Measurements from ENCODE around the gene PBOV1. TPM values are rescaled to one million over a fixed set of nuclear protein-coding genes. Genes with fewer than 3 reads are reported as not detected.

Gene PBOV1
- not detected for total RNA-seq (2021; ENCODE audit: unreplicated experiment)
- not detected in 2 replicates for polyA plus RNA-seq (2012)
- not detected for Bru-seq, nascent RNA
- BruChase-seq, experiment 1, labeled RNA remaining after a 6-hour chase = not detected
- not detected for BruChase-seq, experiment 2, labeled RNA remaining after a 2-hour chase
- long read RNA-seq = 0 reads

DNA sequence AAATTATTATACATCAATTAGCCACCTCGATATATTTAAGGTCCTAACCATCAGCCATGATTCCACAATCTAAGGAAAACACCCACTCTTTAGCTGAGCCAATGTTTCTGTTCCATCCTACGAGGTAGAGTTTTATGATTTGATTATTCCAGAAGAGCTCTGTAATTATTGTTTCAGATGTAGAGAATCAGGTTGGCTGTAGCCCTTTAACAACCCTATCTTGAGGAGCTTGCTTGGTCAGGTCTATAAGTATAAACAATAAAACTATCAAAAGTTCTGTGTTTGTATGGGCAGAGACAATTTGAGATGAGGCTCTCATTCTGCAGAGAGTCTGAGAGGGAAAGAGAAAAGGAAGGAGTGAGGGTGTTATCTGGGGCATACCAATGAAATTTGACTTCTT, at the start of gene PBOV1:
Gene PBOV1, minus strand, starts transcription at position 43 of the 400 bp plus-strand sequence. CDS start 96 bp downstream, outside the sequence.
- intact Hi-C loops (cut with micrococcal nuclease) = no loop called here
- Histone ChIP-seq H3K4me2 (ENCODE audit: low read length) (no peak within 1 kb of the TSS), H2AFZ (ENCODE audit: low read depth, low read length, poor library complexity, severe bottlenecking) (no peak within 1 kb of the TSS), H3K79me2 (ENCODE audit: insufficient read depth, low read length) (no peaks in the 10 kb centered on the region), H3K9ac (ENCODE audit: low read length) (no peak within 1 kb of the TSS), H3K27me3 (ENCODE audit: insufficient read depth, low read length) (no peaks in the 10 kb centered on the region), H3K4me1 (ENCODE audit: control insufficient read depth in 1 of 2, insufficient read depth in 2 of 2, low read length in 2 of 2) (no peaks in the 10 kb centered on the region), H3K36me3 (ENCODE audit: control insufficient read depth in 1 of 2, insufficient read depth in 2 of 2, low read length in 2 of 2) (no peaks in the 10 kb centered on the region), H3K9me3 (ENCODE audit: control insufficient read depth in 1 of 2, insufficient read depth in 1 of 2, low read depth in 1 of 2, low read length in 2 of 2) (no peaks in the 10 kb centered on the region), H4K20me1 (ENCODE audit: insufficient read depth) (no peaks in the 10 kb centered on the region), H3K9me2 (ENCODE audit: insufficient read depth) (no peaks in the 10 kb centered on the region), H3K27ac (ENCODE audit: low read depth, low read length) (no peak within 1 kb of the TSS), H3K4me3 (replicated peaks in 1 of 2; ENCODE audit: low read depth in 1 of 2, low read length in 2 of 2) (no peak within 1 kb of the TSS)
- ChIA-PET POLR2A (no interaction called here), CTCF (no interaction called here), RAD21 (ENCODE audit: low non-redundant PET in 1 of 2, low total read pairs in 2 of 2, uncharacterized antibody in 2 of 2, unreplicated experiment in 2 of 2) (no interaction called here)
- ATAC-seq (no peak), DNase-seq (ENCODE audit: low read depth, low spot score) (no peak)
- no TSS peak for BruUV-seq (replicated peaks)
- no peak for TF ChIP-seq EZH2 (IDR thresholded peaks at IDR 0.05)
- no peak for TF ChIP-seq JUND (IDR thresholded peaks at IDR 0.05)
- no peak for TF ChIP-seq CBX3 (IDR thresholded peaks at IDR 0.05; ENCODE audit: low read depth)
- no peak for TF ChIP-seq POLR2A (IDR thresholded peaks at IDR 0.05; ENCODE audit: borderline replicate concordance, extremely low read depth, insufficient read depth, insufficient read length)
- TF ChIP-seq YY1 (IDR thresholded peaks at IDR 0.05; ENCODE audit: extremely low read depth, insufficient replicate concordance, low read depth, low read length) = no peak
- no peak for TF ChIP-seq ELF1 (IDR thresholded peaks at IDR 0.05; ENCODE audit: borderline replicate concordance, low read depth)
- TF ChIP-seq SRF (IDR thresholded peaks at IDR 0.05; ENCODE audit: low read depth) = no peak
- TF ChIP-seq, protein P1, sequence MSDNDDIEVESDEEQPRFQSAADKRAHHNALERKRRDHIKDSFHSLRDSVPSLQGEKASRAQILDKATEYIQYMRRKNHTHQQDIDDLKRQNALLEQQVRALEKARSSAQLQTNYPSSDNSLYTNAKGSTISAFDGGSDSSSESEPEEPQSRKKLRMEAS (IDR thresholded peaks at IDR 0.05) = no peak
- no peak for TF ChIP-seq FOSL1 (IDR thresholded peaks at IDR 0.05; ENCODE audit: low read depth)
- TF ChIP-seq, protein P2, sequence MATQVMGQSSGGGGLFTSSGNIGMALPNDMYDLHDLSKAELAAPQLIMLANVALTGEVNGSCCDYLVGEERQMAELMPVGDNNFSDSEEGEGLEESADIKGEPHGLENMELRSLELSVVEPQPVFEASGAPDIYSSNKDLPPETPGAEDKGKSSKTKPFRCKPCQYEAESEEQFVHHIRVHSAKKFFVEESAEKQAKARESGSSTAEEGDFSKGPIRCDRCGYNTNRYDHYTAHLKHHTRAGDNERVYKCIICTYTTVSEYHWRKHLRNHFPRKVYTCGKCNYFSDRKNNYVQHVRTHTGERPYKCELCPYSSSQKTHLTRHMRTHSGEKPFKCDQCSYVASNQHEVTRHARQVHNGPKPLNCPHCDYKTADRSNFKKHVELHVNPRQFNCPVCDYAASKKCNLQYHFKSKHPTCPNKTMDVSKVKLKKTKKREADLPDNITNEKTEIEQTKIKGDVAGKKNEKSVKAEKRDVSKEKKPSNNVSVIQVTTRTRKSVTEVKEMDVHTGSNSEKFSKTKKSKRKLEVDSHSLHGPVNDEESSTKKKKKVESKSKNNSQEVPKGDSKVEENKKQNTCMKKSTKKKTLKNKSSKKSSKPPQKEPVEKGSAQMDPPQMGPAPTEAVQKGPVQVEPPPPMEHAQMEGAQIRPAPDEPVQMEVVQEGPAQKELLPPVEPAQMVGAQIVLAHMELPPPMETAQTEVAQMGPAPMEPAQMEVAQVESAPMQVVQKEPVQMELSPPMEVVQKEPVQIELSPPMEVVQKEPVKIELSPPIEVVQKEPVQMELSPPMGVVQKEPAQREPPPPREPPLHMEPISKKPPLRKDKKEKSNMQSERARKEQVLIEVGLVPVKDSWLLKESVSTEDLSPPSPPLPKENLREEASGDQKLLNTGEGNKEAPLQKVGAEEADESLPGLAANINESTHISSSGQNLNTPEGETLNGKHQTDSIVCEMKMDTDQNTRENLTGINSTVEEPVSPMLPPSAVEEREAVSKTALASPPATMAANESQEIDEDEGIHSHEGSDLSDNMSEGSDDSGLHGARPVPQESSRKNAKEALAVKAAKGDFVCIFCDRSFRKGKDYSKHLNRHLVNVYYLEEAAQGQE (IDR thresholded peaks at IDR 0.05; ENCODE audit: low read depth) = no peak
- TF ChIP-seq CTCF (IDR thresholded peaks at IDR 0.05 in 2 of 3, conservative IDR thresholded peaks at IDR 0.05 in 1 of 3; ENCODE audit: borderline replicate concordance in 1 of 3, insufficient read depth in 1 of 3, low read depth in 2 of 3, low read length in 2 of 3) = no peak
- no peak for TF ChIP-seq RAD21 (IDR thresholded peaks at IDR 0.05; ENCODE audit: low read depth)
